SH-SY5Y (cell line): Measurements from ENCODE around the gene INAFM2.

Experiments used
- GATA2 ChIP-seq: IDR thresholded peaks from 2 replicates; pipeline ENCODE4 v1.6.1; 2011; ENCODE audit warnings: mild to moderate bottlenecking, low read depth, low read length
- GATA3 ChIP-seq: IDR thresholded peaks from 2 replicates; pipeline ENCODE4 v1.6.1; 2011; ENCODE audit warnings: low read depth, mild to moderate bottlenecking, low read length, moderate library complexity

GRCh38 chr15:40338041-40338657 is 14.7 kb downstream of the INAFM2 start:
- no peak for TF ChIP-seq GATA2
- no peak for TF ChIP-seq GATA3
